Endothelial cell of umbilical vein (primary cell): ENCODE results near the gene CLCN6. TPM values are rescaled to one million over a fixed set of nuclear protein-coding genes. Genes with fewer than 3 reads are reported as not detected.

Experiments used
- BruUV-seq: library from RNA; stranded (reverse); fragments of 400-500 nt; replicated peaks from 2 replicates; lab custom pipeline; 2021; lab: Mats Ljungman, UMichigan
- CTCF ChIA-PET: fragments of 300-600, 350-600 bp; sonication (Branson Sonifier 250); formaldehyde crosslinking; loops from one replicate; lab custom pipeline; 2021; ENCODE audit warnings: antibody characterized with exemption, inconsistent platforms; lab: Charles Lee
- POLR2A ChIA-PET: fragments of 300-600, 350-600 bp; sonication (Branson Sonifier 250); formaldehyde crosslinking; loops from one replicate; lab custom pipeline; 2021; ENCODE audit warnings: antibody characterized with exemption, inconsistent platforms; lab: Charles Lee
- DNase-seq: peaks from one replicate; pipeline ENCODE4 v3.0.0-alpha.2; 2011; ENCODE audit warnings: low read depth, low spot score
- FAIRE-seq: peaks from 2 replicates; lab custom pipeline; 2011; peaks lifted over from hg19 to GRCh38; lab: Jason Lieb, UNC
- H2AFZ ChIP-seq: 2 replicates; pipeline ENCODE4 v1.6.0; 2012; ENCODE audit warnings: low read depth, low read length, control low read depth, inconsistent platforms
- H3K27ac ChIP-seq: 2 replicates; pipeline ENCODE4 v1.5.1; 2011; ENCODE audit warnings: low read depth, mild to moderate bottlenecking, control low read depth, low read length, moderate library complexity; ENCODE audit not compliant: insufficient read depth
- H3K27me3 ChIP-seq, 2 experiments: 2 replicates each; pipeline versions ENCODE4 v1.6.0 to v1.6.1; 2011; ENCODE audit warnings: low read length in 2 of 2, mixed read lengths in 1 of 2; ENCODE audit not compliant: control insufficient read depth in 2 of 2, insufficient read depth in 2 of 2
- H3K36me3 ChIP-seq, 2 experiments: 2 replicates in 1 of 2; 3 replicates in 1 of 2; pipeline ENCODE4 v1.5.1; 2011; ENCODE audit warnings: low read length in 2 of 2, mild to moderate bottlenecking in 1 of 2, moderate library complexity in 1 of 2; ENCODE audit not compliant: control insufficient read depth in 2 of 2, insufficient read depth in 2 of 2; ENCODE audit errors: extremely low read depth in 1 of 2
- H3K4me1 ChIP-seq: 3 replicates; pipeline ENCODE4 v1.5.1; 2011; ENCODE audit warnings: mild to moderate bottlenecking, low read length; ENCODE audit not compliant: control insufficient read depth, insufficient read depth; ENCODE audit errors: extremely low read depth
- H3K4me2 ChIP-seq: 2 replicates; pipeline ENCODE4 v1.6.1; 2011; ENCODE audit warnings: low read length, control low read depth, mixed read lengths; ENCODE audit not compliant: insufficient read depth
- H3K4me3 ChIP-seq, 3 experiments: fragments of 200-600 bp in 1 of 3; sonication (generic), shearing (Covaris generic) in 1 of 3; replicated peaks in 1 of 3; 2 replicates each; pipeline ENCODE4 v1.5.1; 2011 to 2016; ENCODE audit warnings: control low read depth in 3 of 3, low read length in 3 of 3, mild to moderate bottlenecking in 2 of 3, inconsistent platforms in 1 of 3, low read depth in 1 of 3, moderate library complexity in 1 of 3; ENCODE audit not compliant: insufficient read depth in 1 of 3
- H3K79me2 ChIP-seq: 2 replicates; pipeline ENCODE4 v1.6.0; 2012; ENCODE audit warnings: low read length, inconsistent platforms; ENCODE audit not compliant: control insufficient read depth, insufficient read depth
- H3K9ac ChIP-seq: replicated peaks from 2 replicates; pipeline ENCODE3; 2011; ENCODE audit warnings: low read length, control low read depth; ENCODE audit not compliant: insufficient read depth; ENCODE audit errors: extremely low read depth
- H3K9me1 ChIP-seq: replicated peaks from 3 replicates; pipeline ENCODE4 v1.6.0; 2011; ENCODE audit warnings: mild to moderate bottlenecking, low read length; ENCODE audit not compliant: control insufficient read depth, insufficient read depth; ENCODE audit errors: extremely low read depth
- H3K9me3 ChIP-seq: replicated peaks from 2 replicates; pipeline ENCODE4 v1.5.1; 2012; ENCODE audit warnings: low read length, inconsistent platforms; ENCODE audit not compliant: control insufficient read depth, insufficient read depth
- H4K20me1 ChIP-seq: replicated peaks from 2 replicates; pipeline ENCODE3; 2011; ENCODE audit warnings: mild to moderate bottlenecking, low read length; ENCODE audit not compliant: control insufficient read depth, insufficient read depth; ENCODE audit errors: extremely low read depth
- CTCF ChIP-seq, 2 donors: IDR thresholded peaks; 1 replicate in 1 of 2; 2 replicates in 1 of 2; pipeline ENCODE4 v1.5.1; 2011; ENCODE audit warnings: low read length in 2 of 2, mild to moderate bottlenecking in 2 of 2, moderate library complexity in 2 of 2, control low read depth in 1 of 2, inconsistent platforms in 1 of 2, low read depth in 1 of 2; ENCODE audit not compliant: insufficient read depth in 1 of 2; ENCODE audit errors: extremely low read depth in 1 of 2
- EZH2 ChIP-seq: IDR thresholded peaks from 2 replicates; pipeline ENCODE4 v1.6.1; 2012; ENCODE audit warnings: borderline replicate concordance, low read depth, mild to moderate bottlenecking, moderate library complexity, low read length, inconsistent platforms; ENCODE audit not compliant: severe bottlenecking
- FOS ChIP-seq: IDR thresholded peaks from 2 replicates; pipeline ENCODE4 v1.6.1; 2011; ENCODE audit warnings: mild to moderate bottlenecking, low read length, moderate library complexity, borderline replicate concordance; ENCODE audit not compliant: insufficient read depth
- GATA2 ChIP-seq: IDR thresholded peaks from 2 replicates; pipeline ENCODE4 v1.7.0; 2011; ENCODE audit warnings: low read depth, mild to moderate bottlenecking, moderate library complexity, mixed read lengths, low read length; ENCODE audit not compliant: insufficient read length, insufficient read depth
- JUN ChIP-seq: IDR thresholded peaks from 2 replicates; pipeline ENCODE4 v1.6.1; 2011; ENCODE audit warnings: borderline replicate concordance, low read depth; ENCODE audit not compliant: insufficient read length, insufficient read depth
- MAX ChIP-seq: IDR thresholded peaks from 2 replicates; pipeline ENCODE4 v1.6.1; 2011; ENCODE audit not compliant: insufficient read depth, insufficient read length
- MYC ChIP-seq: IDR thresholded peaks from one replicate; pipeline ENCODE4 v1.6.1; 2011; ENCODE audit warnings: mild to moderate bottlenecking, low read depth, low read length
- POLR2A ChIP-seq: IDR thresholded peaks from 2 replicates; pipeline ENCODE4 v1.6.1; 2012; ENCODE audit warnings: low read depth, mild to moderate bottlenecking, control low read depth, low read length
- POLR2AphosphoS5 ChIP-seq: IDR thresholded peaks from 2 replicates; pipeline ENCODE4 v1.6.1; 2012; ENCODE audit warnings: low read depth, mild to moderate bottlenecking, control low read depth, low read length, moderate library complexity; ENCODE audit not compliant: insufficient read depth
- dilution Hi-C: fragments of 300-500 bp; cut with MboI; formaldehyde crosslinking; loops from one replicate; pipeline ENCODE4 v1.15.0; 2019; ENCODE audit warnings: low sequenced_read_pairs; ENCODE audit not compliant: extremely low pct_ligation_motif_present
- intact Hi-C: fragments of 100-400 bp; cut with micrococcal nuclease; formaldehyde crosslinking; loops from one replicate; pipeline ENCODE4 v1.10.0; 2022
- polyA plus RNA-seq, 4 experiments: library from polyadenylated mRNA; depleted of rRNA in 3 of 4; stranded (reverse) in 3 of 4; unstranded in 1 of 4; fragments of >200 nt; gene quantifications; 2 replicates each; pipeline versions ENCODE4 v1.2.1 to v1.2.3, GENCODE V29; 2011 to 2012; ENCODE audit warnings: missing spikeins in 1 of 4
- total RNA-seq: library from RNA; stranded (reverse); gene quantifications from 2 replicates; pipeline ENCODE4 v1.2.3, GENCODE V29; 2021

CLCN6 gene
- total and polyA plus RNA-seq, 2 donors (not counting 3 experiments of a cell fraction or from before 2014, with no cell fraction given) = 20.4 to 41.2 TPM

GRCh38 chr1:11789126-11790067 is 16.6 kb upstream of the CLCN6 start:
- no peak overlapping the region for H3K9ac ChIP-seq
- TF ChIP-seq MYC (no peak), MAX (no peak), GATA2 (no peak), FOS (no peak), POLR2AphosphoS5 (no peak), POLR2A (no peak), JUN (no peak), EZH2 (no peak), CTCF (IDR thresholded peaks at IDR 0.05; ENCODE audit: extremely low read depth in 1 of 2, insufficient read depth in 1 of 2, low read depth in 1 of 2, low read length in 2 of 2) (no peak)
- H3K9me3 ChIP-seq = no peaks in the 10 kb centered on the region
- H3K27ac ChIP-seq = no peak overlapping the region
- no peaks in the 10 kb centered on the region for H3K27me3 ChIP-seq
- dilution Hi-C loops = no loop called here
- H2AFZ ChIP-seq = no peak overlapping the region
- ChIA-PET POLR2A (interaction anchor here (0.6 to 0.8 kb wide), 2 partner anchors 9 to 17 kb away, joined by 3 read pairs; partner anchors contain the start of gene CLCN6), CTCF (interaction anchor here (1.0 to 5.5 kb wide), 3 partner anchors 8 to 17 kb away, joined by 4 to 31 read pairs (median 12); partner anchors contain the start of gene CLCN6)
- H3K4me1 ChIP-seq = peaks cover 21% of the 10 kb centered on the region
- intact Hi-C loops = no loop called here
- H3K4me2 ChIP-seq = no peak overlapping the region
- FAIRE-seq (no peak), DNase-seq (no peak)
- H3K79me2 ChIP-seq = no peaks in the 10 kb centered on the region
- no peaks in the 10 kb centered on the region for H3K9me1 ChIP-seq
- no peak overlapping the region for H3K4me3 ChIP-seq
- BruUV-seq = no TSS peak
- H3K36me3 ChIP-seq = peaks cover 3 to 20% of the 10 kb centered on the region in 2 experiments
- no peaks in the 10 kb centered on the region for H4K20me1 ChIP-seq
